ENCODE measurements around the gene NELL1.

DNA sequence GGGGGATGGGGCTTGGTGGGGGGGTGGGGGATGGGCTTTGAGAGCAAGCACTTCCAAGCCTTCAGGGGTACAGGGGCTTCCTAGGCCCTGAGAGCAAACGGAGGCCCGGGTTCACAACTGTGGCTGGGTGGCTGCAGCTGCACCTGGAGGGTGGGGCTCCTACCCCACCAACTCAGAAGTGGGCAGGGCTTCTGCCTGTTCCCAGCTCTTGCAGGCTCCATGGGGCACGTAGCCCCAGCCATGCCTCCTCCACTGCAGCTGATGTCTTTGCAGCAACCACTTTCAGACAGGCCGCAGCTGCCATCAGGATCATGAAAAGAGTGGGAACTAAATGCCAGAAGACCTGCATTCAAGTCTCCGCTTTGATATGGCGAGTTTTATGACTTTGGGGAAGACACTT is 464.3 kb downstream of the NELL1 start:
- TF ChIP-seq CTCF (conservative IDR thresholded peaks at IDR 0.05; ENCODE audit: low read depth in 2 of 2), result no peak
- no peak for TF ChIP-seq ZNF114 (CRISPR knock-in tag; IDR thresholded peaks at IDR 0.05)
- no peak for TF ChIP-seq CREB1 (CRISPR knock-in tag; IDR thresholded peaks at IDR 0.05; ENCODE audit: low read depth)

Measured in GM23338 (cell line).